ENCODE data around the gene FAM110A.
A peak's percentile ranks its signal among the peaks of the same experiment; 100 is the strongest.
"Not testable (repeated sequence)": the region's sequence is repeated elsewhere in the genome, so short reads cannot be mapped to it uniquely, and the experiment has no call there.

The FAM110A gene

GRCh38 chr20:877814-878213 lies 44.3 kb downstream of the FAM110A start:
- no peak for DNase-seq

- peak; percentile 64 for DNase-seq
Observed at GRCh38 chr20:878511-879307, 45.2 kb downstream of the FAM110A start.

DNA sequence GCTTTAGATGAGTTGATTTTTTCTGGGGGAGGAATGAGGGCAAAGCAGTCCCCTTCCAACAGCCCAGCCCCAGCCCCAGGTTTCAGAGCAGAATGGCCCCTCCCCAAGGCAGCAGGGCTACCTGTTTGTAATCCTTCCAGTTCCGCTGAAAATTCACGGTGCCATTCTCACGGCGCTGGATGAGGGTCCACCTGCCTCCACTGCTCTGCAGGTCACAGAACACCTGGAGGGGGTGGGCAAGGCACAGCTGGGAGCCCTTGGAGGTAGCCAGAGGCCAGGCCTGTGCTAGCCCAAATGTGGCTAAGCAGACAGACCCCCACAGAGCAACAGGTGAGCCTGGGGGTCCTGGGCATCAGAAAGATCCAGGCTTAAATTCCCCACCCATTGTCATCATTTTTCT lies 46.1 kb downstream of the FAM110A start:
- DNase-seq = no peak

DNA sequence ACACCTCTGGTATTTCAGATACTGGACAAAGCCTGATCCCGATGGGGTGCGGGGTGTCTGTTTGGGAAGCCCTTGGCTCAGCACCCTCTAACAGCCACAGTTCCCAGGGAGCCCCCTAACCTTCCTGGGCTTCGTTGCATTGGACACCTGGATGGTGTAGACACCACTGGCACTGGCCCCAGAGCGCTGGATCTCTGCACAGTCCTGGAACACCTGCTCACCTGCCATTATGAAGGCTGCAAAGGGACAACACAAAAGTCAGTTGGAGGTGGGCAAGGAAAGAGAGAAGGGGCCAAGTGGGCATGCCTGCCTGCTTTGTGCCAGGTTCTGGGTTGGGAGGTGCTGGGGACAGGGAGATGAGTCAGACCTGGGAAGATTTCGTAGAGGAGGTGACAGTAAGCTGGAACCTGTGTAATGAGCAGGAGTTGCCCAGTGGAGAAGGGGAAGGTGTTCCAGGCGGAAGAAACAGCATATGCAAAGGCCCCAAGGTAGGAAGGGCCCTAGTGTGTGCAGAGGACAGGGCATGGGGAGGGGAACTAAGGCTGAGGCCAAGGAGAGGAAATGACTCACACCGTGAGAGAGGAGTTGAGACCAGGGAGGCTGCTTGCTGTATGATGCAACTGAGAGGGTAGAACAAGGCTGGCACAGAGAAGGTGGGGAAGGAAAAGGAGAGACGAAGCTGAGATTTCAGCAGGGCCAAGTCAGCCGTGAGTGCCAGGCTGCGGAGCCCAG lies 47.7 kb downstream of the FAM110A start:
- DNase-seq = peak; percentile 45

GRCh38 chr20:881783-882144 lies 48.2 kb downstream of the FAM110A start:
- no peak for DNase-seq

DNA sequence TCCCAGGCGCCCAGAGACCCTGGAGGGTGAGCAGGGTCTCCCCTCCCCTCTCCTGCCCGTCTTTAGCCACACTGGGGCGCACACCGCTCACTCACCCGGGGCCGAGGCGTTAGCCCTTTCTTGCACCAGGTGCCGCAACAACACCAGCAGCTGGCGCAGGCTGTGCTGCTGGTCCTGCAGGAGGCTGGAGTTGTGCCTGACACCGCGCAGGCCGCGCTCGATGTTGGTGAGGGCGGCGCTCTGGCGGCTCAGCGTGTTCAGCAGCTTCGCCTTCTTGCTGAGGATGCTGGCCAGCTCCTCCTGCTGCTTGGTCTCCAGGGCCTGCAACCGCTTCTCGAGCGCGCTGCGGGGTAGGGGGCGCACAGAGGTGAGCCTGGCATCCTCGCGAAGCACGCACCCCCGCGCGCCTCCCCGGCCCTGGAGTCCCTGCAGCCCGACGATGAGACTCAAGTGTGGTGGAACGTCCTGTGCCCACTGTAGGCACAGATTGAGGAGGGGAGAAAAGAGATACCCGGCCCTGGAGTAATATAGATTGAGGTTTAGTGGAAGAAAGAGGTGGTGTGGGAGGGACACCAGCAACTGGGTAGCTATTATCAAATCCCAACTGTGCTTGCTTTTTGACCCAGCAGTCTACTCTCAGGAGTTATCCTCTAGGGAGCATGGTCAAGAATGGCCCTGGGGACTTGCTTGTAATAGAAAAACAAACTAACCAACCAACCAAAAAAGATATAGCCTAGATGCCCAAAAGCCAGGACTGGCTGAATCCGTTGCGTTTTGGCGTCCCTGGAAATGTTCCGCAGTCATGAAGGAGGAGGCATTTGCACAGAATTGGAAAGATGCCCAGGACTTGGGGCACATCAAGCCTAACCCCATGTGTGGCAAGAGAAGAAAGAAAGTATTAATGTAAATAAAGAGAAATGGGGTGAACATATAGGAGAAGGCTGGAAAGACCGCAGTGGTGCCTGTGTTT lies 51.8 kb downstream of the FAM110A start:
- peak; percentile 72 for DNase-seq

- no peak for DNase-seq
Observed at GRCh38 chr20:887137-887536, 53.6 kb downstream of the FAM110A start.

- no peak for DNase-seq
Observed at GRCh38 chr20:888057-888456, 54.5 kb downstream of the FAM110A start.

DNA sequence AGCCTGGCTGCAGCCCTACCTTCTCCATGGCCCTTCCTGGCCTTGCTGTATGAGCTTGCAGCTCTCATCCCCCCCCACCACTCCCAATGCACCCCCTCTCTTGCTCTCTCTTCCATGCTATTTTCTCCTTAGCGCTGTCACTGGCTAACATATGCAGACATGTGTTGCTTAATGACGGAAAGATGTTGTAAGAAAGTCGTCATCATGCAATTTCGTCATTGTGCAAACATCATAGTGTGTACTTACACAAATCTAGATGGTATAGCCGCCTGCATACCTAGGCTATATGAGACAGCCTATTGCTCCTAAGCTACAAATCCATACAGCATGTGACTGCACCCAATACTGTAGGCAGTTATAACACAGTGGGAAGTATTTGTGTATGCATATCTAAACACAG lies 55.6 kb downstream of the FAM110A start:
- DNase-seq = peak; percentile 41

- DNase-seq = no peak
Observed at GRCh38 chr20:889932-890463, 56.5 kb downstream of the FAM110A start.

DNA sequence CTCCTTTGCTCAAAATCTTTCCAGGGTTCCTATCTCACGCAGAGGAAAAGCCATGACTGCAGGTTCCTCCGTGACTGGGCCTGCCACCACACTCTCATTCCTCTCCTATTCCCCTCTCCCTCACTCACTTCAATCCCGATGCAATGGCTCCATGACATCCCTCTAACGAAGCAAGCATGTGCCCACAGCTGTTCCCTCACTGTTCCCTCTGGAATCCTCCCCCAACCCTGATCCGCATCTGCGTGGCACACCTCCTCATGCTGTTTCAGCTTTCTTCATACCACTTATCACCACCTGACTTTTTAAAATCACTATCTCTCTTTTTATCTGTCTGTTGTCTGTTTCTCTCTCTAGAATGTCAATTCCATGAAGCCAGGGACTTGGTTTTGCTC lies 57.1 kb downstream of the FAM110A start:
- no peak for DNase-seq

- DNase-seq = no peak
Observed at GRCh38 chr20:891058-891705, 57.7 kb downstream of the FAM110A start.

DNA sequence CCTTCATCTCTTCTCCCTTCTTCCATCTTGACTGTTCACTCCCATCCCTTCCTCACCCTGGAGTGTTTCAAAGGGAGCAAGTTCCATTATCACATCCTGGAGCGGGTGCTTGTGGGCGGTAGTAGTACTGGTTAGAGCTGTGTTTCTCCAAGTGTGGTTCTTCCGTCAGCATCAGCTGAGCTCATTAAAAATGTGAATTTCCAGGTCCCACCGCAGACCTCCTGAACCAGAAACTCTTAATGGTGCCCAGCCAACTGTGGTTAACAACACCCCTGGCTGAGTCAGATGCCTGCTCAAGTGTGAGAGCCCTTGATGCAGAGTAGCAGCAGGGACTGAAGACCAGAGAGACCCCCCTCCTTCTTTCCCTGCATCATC lies 58.2 kb downstream of the FAM110A start:
- no peak for DNase-seq

DNA sequence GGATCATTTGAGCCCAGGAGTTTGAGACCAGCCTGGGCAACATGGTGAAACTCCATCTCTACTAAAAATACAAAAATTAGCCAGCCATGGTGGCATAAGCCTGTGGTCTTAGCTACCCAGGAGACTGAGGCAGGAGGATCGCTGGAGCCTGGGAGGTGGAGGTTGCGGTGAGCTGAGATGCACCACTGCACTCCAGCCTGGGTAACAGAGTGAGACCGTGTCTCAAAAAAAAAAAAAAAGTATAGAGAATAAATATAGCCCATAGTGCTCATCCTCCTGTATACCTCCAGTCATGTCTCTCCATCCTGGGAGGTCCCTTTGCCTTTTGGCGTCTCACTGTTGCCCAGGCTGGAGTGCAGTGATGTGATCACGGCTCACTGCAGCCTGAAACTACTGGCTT lies 58.9 kb downstream of the FAM110A start:
- not testable (repeated sequence) for DNase-seq

Measured in hematopoietic multipotent progenitor cell treated with erythropoietin and hydrocortisone succinate and interleukin-3 and kit ligand, for 4 days (in vitro differentiated cells).